MG63 (cell line): Measurements from ENCODE around the gene CDH23. TPM values are rescaled to one million over a fixed set of nuclear protein-coding genes. Genes with fewer than 3 reads are reported as not detected.

Experiments used
- DNase-seq: peaks from one replicate; pipeline ENCODE4 v3.0.0-alpha.2; 2020
- H3K27me3 ChIP-seq: fragments of 250-450 bp; sonication (Bioruptor Pico); 2 replicates; pipeline ENCODE4 v1.5.1; 2020; ENCODE audit warnings: mild to moderate bottlenecking, moderate library complexity
- H3K36me3 ChIP-seq: fragments of 250-450 bp; sonication (Bioruptor Pico); 2 replicates; pipeline ENCODE4 v1.5.1; 2020; ENCODE audit warnings: mild to moderate bottlenecking, moderate library complexity
- H3K4me3 ChIP-seq: fragments of 250-450 bp; sonication (Bioruptor Pico); 2 replicates; pipeline ENCODE4 v1.5.1; 2020; ENCODE audit warnings: mild to moderate bottlenecking, moderate library complexity
- H3K9me3 ChIP-seq: fragments of 250-450 bp; sonication (Bioruptor Pico); 2 replicates; pipeline ENCODE4 v1.5.1; 2020; ENCODE audit warnings: mild to moderate bottlenecking, moderate library complexity
- total RNA-seq: library from RNA; depleted of rRNA; stranded (reverse); fragments of >200 nt; shearing (Covaris generic); gene quantifications from 2 replicates; pipeline ENCODE4 v1.2.3, GENCODE V29; 2014; ENCODE audit warnings: low replicate concordance

CDH23 gene
- total RNA-seq, 1 experiment from 2014 or later: 0.07 TPM

DNA sequence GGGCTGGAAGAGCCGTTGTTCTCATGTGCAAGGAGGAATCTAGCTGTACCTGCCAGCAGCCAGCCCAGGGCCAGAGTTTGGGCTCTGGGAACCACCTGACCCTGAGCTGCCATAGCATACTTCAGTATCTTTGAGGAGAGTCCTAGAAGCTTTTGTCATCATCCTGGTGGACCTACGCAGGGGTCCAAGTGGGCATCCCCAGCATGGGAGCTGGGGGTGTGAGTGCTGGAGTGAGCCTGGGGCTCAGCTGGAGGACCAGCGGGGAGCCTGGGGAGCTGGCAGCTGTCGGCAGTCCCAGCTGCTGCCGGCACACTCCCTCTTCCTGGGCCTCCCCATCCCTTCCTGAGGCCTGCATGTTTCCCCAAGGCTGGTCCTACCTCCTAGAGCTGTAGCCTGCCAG, 290.4 kb downstream of the CDH23 start:
- Histone ChIP-seq H3K27me3 (no peaks in the 10 kb centered on the region), H3K4me3 (no peak overlapping the region), H3K9me3 (no peaks in the 10 kb centered on the region), H3K36me3 (no peaks in the 10 kb centered on the region)
- peak; percentile 33 for DNase-seq

DNA sequence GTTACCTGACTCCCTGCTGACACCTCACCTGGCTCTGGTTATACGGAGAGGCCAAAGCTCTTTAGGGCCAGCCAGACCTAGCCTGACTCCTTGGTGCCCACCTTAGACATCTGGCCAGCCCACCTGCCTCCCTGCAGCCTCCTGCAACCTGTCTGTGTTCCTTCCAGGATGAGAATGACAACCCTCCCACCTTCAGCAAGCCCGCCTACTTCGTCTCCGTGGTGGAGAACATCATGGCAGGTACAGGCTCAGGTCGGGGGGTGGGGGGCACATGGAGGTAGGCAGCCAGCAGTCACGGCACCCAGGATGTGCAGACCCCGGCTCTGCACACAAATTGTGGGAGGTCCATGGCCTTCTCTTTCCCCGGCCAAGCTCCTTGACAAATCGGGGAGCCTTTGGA, 290.8 kb downstream of the CDH23 start:
- no peak for DNase-seq
- Histone ChIP-seq H3K9me3 (no peaks in the 10 kb centered on the region), H3K4me3 (no peak overlapping the region), H3K36me3 (no peaks in the 10 kb centered on the region), H3K27me3 (no peaks in the 10 kb centered on the region)

DNA sequence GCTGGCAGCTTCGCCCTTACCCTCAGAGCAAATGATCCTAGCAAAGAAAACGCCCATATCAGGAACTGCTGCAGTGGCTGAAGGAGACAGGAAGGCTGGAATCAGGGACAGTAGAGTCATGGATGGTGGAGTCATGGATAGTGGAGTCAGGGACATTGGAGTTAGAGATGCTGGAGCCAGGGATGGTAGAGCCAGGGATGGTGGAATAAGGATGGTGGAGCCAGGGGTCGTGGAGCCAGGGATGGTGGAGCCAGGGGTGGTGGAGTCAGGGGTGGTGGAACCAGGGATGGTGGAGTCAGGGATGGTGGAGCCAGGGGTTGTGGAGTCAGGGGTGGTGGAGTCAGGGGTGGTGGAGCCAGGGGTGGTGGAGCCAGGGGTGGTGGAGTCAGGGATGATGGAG, 291.5 kb downstream of the CDH23 start:
- no peaks in the 10 kb centered on the region for H3K36me3 ChIP-seq
- no peak for DNase-seq
- H3K27me3 ChIP-seq: no peaks in the 10 kb centered on the region
- no peaks in the 10 kb centered on the region for H3K9me3 ChIP-seq
- no peak overlapping the region for H3K4me3 ChIP-seq

- no peaks in the 10 kb centered on the region for H3K9me3 ChIP-seq
- no peaks in the 10 kb centered on the region for H3K36me3 ChIP-seq
- no peaks in the 10 kb centered on the region for H3K27me3 ChIP-seq
- no peak for DNase-seq
- no peak overlapping the region for H3K4me3 ChIP-seq
Observed at GRCh38 chr10:71690094-71690720, 293.5 kb downstream of the CDH23 start.

GRCh38 chr10:71691405-71691804, 294.7 kb downstream of the CDH23 start:
- no peaks in the 10 kb centered on the region for H3K27me3 ChIP-seq
- no peaks in the 10 kb centered on the region for H3K36me3 ChIP-seq
- H3K9me3 ChIP-seq: no peaks in the 10 kb centered on the region
- H3K4me3 ChIP-seq: no peak overlapping the region
- no peak for DNase-seq

GRCh38 chr10:71692598-71693306, 296.0 kb downstream of the CDH23 start:
- H3K27me3 ChIP-seq: no peaks in the 10 kb centered on the region
- no peaks in the 10 kb centered on the region for H3K36me3 ChIP-seq
- H3K4me3 ChIP-seq: no peak overlapping the region
- H3K9me3 ChIP-seq: no peaks in the 10 kb centered on the region
- no peak for DNase-seq

- DNase-seq: no peak
- no peaks in the 10 kb centered on the region for H3K36me3 ChIP-seq
- H3K9me3 ChIP-seq: no peaks in the 10 kb centered on the region
- no peak overlapping the region for H3K4me3 ChIP-seq
- no peaks in the 10 kb centered on the region for H3K27me3 ChIP-seq
Observed at GRCh38 chr10:71693377-71693776, 296.7 kb downstream of the CDH23 start.

DNA sequence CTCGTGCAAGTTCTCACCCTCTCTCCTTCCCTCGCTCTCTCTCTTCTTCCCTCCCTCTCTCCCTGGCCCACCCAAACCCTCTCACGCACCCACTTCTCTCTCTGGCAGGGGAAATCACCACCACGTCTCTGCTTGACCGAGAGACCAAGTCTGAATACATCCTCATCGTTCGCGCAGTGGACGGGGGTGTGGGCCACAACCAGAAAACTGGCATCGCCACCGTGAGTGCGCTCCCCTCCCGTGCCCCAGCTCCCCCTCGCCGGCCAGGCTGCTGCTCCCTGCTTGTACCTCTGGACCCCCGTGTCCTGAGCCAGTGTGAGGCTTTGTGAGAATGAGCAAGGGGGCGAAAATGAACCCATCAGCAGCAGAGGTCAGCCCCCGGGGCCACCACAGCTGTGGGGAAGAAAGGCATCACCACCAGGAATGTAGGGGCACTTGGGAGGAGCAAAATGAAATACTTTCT, 297.4 kb downstream of the CDH23 start:
- Histone ChIP-seq H3K4me3 (no peak overlapping the region), H3K36me3 (no peaks in the 10 kb centered on the region), H3K27me3 (no peaks in the 10 kb centered on the region), H3K9me3 (no peaks in the 10 kb centered on the region)
- DNase-seq: no peak

GRCh38 chr10:71694567-71694968, 297.8 kb downstream of the CDH23 start:
- no peak for DNase-seq
- Histone ChIP-seq H3K27me3 (no peaks in the 10 kb centered on the region), H3K4me3 (no peak overlapping the region), H3K9me3 (no peaks in the 10 kb centered on the region), H3K36me3 (no peaks in the 10 kb centered on the region)

DNA sequence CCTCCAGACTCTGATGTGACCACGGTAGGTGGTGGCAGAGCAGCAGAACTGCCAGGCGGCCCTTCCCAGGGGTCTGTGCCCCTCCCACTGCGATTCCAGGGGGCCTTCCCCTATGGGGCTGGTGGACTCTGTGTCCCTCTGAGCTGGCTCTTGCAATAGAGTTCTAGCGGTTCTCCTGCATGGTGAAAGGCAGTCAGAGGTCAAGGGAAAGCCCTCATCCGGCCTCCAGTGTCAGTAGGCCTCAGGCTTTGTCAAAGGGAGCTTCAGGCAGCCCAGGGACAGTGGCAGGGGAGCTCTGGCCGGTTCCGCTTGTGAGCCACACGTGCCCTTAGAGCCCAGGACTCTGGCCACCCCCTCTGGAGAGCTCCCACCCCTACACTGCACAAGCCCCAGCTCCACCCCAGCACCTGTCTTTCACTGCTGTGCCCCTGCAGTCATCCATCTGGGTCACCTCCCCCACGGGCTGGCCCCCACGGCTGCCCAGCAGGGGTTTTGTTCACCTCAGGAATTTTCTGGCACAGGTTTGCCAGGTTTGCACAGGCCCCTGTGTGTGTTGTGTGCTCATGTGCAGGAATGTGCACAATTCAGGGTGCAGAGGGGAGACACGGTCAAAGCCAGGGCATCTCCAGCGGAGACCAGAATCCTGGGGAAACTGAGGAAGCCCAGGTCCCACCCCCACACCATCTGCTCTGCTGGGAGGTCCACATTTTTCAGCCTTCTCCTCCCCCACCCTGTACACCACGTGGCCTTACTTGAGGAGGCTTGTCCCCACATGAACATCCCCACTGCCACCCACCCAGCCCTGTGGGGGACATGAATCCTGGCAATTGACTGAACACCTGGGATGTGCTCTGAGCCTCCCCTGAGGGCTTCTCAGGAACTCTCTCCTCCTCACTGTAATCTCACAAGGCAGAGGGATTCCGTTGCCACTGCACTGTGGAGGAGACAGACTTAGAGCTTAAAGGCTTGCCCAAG, 299.1 kb downstream of the CDH23 start:
- Histone ChIP-seq H3K36me3 (no peaks in the 10 kb centered on the region), H3K27me3 (no peaks in the 10 kb centered on the region), H3K9me3 (no peaks in the 10 kb centered on the region), H3K4me3 (no peak overlapping the region)
- DNase-seq: no peak

DNA sequence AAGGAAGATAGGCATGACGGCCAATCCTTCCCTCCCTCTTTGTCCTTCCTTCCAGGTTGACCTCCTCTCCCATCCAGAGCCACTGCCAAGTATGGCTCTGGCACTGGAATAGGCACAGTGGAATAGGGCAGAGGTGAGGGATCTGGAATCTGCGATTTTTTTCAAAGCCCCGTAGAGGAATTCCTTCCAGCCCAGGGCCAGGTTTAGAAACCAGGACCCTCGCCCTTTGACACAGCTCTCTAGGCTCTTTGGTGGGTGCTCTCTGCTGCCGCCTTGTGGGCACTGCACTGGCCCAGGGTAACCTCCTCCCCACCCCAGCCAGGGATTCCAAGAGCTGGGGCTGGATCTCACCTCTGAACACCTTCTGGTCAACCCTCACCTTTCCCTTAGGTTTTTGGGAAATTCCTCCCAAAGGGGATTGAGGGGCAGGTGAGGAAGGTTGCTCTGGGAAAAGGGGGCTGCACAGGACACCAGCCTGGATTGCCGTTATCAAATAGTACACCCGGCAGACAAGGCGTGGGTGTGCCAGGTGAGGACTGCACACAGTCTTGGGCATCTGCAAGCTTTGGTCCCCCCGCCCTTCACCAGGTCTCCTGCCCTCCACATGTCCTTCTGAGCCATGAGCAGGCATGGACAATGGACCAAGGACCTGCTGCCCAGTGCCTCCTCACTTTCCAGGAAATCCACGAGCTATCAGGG, 300.1 kb downstream of the CDH23 start:
- DNase-seq: peak; percentile 41
- no peaks in the 10 kb centered on the region for H3K27me3 ChIP-seq
- H3K9me3 ChIP-seq: no peaks in the 10 kb centered on the region
- H3K36me3 ChIP-seq: no peaks in the 10 kb centered on the region
- no peak overlapping the region for H3K4me3 ChIP-seq

- H3K36me3 ChIP-seq: no peaks in the 10 kb centered on the region
- no peak overlapping the region for H3K4me3 ChIP-seq
- no peaks in the 10 kb centered on the region for H3K27me3 ChIP-seq
- no peak for DNase-seq
- H3K9me3 ChIP-seq: no peaks in the 10 kb centered on the region
Observed at GRCh38 chr10:71697938-71698709, 301.4 kb downstream of the CDH23 start.

DNA sequence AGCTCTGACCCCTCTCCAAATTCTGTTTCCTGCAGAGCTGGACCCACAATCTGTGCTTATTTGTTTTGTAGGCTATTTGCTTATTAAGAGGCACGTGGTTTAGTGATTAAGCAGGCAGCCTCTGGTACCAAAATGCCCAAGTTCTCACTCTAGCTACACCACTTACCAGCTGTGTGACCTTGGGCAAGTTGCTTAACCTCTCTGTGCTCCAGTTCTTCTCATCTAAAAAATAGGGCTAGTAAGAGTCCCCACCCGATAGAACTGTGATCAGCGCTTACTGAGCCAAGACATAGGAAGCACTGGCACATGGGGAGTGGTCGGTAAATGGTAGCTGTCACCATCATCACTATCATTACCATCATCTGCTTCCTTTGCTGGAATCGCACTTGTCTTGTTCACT, 302.0 kb downstream of the CDH23 start:
- H3K4me3 ChIP-seq: no peak overlapping the region
- H3K27me3 ChIP-seq: no peaks in the 10 kb centered on the region
- H3K9me3 ChIP-seq: no peaks in the 10 kb centered on the region
- no peak for DNase-seq
- no peaks in the 10 kb centered on the region for H3K36me3 ChIP-seq

- H3K36me3 ChIP-seq: no peaks in the 10 kb centered on the region
- H3K9me3 ChIP-seq: no peaks in the 10 kb centered on the region
- no peaks in the 10 kb centered on the region for H3K27me3 ChIP-seq
- no peak overlapping the region for H3K4me3 ChIP-seq
- no peak for DNase-seq
Observed at GRCh38 chr10:71700731-71701368, 304.1 kb downstream of the CDH23 start.

DNA sequence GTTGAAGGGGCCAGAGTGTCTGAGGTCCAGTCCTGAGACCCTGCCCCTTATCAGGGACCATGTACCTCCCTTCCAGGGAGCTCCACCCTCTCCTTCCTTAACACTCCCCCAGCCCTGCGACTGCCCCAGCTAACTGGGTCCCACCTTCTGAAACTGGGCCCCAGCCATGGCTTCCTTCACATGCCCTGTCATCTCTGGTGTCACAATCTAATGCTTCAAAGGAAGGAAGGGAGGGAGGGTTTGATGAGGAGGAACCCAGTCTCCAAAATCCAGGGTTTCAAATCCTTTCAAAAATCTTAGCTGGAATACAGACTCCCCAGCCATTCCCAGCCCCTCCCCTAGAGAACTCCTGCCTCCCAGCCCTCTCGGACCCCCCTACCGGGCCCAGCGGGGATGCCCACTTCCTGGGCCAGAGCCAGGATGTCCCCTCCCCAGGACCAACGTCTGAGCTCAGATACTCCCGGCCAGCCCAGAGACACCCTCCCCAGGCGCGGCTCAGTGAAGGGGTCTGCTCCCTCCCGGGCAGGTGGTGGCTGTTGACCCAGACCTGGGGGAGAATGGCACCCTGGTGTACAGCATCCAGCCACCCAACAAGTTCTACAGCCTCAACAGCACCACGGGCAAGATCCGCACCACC, 304.9 kb downstream of the CDH23 start:
- Histone ChIP-seq H3K4me3 (no peak overlapping the region), H3K9me3 (no peaks in the 10 kb centered on the region), H3K27me3 (no peaks in the 10 kb centered on the region), H3K36me3 (no peaks in the 10 kb centered on the region)
- no peak for DNase-seq
